GM21825 (cell line): ENCODE measurements around the gene PTPRU.
"Not testable (repeated sequence)": the region's sequence is repeated elsewhere in the genome, so short reads cannot be mapped to it uniquely, and the experiment has no call there.

Source experiments
- ATAC-seq: cut with Tn5 transposase; IDR thresholded peaks from one replicate; pipeline ENCODE4 v1.9.1; 2021; ENCODE audit warnings: mild to moderate bottlenecking, moderate library complexity; ENCODE audit not compliant: unreplicated experiment

Gene PTPRU

DNA sequence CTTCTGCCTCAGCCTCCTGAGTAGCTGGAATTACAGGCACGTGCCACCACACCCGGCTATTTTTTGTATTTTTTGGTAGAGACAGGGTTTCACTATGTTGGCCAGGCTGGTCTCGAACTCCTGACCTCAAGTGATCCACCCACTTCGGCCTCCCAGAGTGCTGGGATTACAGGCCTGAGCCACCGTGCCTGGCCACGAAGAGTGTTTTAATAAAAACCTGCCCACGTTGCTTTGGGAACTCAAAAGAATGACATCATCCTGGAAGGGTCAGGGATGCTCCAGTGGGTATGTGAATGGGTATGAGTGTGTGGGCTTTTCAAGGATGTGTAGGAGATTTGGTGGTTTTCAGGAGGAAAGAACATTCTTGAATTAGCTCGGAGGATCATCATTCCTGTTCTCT, 78.4 kb downstream of the PTPRU start:
- not testable (repeated sequence) for ATAC-seq

DNA sequence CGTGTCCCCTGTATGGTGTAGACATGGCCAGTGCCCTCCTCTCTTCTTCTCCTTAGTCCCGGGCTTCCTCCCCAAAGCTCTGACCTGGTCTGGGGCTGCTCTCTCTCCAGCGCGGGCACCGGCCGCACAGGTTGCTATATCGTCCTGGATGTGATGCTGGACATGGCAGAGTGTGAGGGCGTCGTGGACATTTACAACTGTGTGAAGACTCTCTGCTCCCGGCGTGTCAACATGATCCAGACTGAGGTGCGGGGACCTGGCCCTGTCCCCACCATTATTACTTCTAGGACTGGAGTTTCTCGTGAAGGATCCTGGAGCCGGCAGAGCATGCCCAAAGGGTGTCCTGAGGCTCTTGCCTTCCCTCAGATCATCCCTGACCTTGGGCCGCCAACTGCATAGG, 78.9 kb downstream of the PTPRU start:
- ATAC-seq, result no peak

DNA sequence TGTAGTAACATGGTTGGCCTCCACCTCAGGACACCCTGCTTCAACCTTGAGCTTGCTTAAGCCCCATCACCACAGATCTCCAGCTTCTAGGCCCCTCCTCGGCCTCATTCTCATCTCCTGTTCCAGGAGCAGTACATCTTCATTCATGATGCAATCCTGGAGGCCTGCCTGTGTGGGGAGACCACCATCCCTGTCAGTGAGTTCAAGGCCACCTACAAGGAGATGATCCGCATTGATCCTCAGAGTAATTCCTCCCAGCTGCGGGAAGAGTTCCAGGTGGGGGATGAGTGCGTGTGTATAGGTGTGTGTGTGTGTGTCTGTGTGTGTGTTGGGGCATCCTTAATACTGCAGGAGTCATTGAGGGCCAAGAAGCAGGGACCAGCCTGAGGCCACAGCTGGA, 79.6 kb downstream of the PTPRU start:
- ATAC-seq, result no peak

DNA sequence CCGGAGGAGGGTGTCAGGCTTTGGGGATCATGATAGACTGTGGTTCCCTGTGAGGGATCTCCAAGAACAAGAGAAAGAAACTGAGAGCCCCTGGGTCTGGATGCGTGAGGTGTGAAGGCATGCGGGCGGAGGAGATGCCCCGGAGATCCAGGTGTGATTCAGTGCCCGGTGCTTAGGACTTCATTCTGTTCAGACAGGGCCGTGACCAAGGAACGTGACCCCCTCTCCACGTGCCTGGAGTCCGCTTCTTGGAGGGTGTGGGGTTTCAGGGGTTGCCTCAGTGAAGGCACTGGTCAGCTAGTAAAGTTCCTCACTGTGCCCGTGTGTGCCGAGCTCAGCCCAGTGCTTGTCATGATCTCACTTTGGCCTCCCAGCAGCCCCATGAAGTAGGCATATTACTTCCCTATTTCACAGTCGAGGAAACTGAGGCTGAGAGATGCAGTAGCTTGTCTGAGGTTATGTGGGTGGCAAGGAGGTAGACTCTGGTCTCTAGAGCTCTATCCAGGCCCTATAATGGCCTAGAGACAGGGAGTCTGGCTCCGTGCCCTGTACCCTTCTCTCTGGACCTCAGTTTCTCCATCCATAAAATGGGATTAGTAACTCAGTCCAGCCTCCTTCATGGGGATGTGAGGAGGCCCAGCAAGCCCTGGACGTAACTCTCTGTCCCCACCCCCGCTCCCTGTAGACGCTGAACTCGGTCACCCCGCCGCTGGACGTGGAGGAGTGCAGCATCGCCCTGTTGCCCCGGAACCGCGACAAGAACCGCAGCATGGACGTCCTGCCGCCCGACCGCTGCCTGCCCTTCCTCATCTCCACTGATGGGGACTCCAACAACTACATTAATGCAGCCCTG, 81.0 kb downstream of the PTPRU start:
- no peak for ATAC-seq

DNA sequence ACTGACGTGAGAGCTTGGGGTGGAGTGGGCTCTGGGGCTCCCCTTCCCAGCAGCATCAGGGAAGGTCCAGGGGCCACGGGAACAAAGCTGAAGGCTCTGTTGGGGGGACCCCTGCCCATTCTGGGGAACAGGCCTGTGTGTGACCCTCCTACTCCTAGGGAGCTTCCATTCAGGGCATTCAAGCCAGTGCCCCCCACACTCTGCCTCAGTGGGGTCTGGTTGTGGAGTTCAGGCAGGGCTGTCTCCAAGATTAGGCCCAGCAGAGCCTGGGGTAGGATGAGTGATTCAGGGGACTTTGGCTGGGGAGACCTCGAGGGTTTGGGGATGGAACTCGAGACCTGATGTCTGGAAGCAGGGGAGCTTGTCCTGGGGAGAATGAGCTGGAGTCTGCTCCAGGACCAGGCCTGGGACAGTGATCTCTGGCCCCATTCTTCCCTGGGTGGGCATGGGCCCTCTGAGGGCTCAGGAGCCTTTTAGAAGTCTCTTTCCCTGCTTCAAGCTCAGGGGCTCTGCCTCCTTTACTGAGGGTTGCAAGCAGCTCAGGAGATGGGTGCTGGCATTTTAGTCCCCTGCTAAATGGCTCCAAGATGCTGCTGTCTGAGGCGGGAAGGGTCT, 81.7 kb downstream of the PTPRU start:
- ATAC-seq, result no peak

DNA sequence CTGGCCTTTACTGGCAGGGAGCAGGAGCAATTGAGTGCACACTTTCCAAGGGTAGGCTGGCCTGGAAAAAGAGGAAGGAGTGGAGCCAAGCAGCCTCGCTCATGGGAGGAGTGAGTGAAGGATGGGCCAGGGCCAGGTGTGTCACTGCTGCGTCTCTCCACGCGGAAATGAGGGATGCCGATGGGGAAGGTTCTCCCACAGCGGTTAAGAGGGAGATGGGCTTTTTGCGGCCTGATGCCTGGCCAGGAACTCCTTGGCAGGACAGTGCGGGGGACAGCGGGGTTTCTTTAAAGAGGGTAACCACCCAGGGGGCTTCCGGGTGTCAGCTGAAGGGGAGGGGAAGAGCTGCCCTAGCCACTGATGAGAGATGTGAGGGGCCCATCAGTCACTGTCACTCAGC, 82.4 kb downstream of the PTPRU start:
- ATAC-seq, result no peak

DNA sequence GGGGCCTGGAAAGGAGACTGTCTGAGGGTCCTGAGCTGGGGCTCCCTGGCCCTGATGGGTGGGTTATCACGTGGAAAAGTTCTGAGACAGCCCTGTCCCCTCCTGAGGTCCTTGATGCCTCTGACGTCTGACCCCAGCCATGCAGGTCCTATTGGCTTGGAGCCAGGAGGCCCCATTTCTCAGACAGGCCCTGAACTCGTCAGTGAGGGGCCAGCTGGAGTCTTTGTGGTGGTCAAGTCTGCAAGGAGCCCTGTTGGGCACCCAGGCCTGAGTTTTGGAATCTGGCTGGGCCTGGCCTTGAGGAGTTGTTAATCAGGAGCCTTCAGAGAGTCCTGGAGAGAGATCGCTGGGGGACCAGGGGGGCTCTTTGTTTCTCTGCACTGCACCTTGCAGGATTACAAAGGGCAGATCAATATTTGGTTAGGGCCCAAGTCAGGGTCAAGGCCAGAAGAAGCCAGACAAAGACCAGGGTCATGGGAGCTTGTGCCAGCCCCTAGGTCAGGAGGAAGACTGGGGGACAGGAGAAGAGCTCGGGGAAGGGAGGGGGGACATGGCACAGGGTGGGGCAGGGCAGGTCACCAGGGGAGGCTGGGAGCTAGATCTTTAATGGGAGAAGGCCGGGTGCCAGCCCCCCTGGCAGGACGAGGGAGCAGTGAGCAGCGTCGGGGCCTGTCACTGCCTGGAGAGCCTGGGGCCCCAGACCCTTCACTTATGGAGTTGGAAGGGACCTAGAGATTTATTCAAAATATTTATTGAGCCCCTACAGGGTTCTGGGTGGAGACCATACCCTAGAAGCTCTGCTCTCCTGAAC, 83.2 kb downstream of the PTPRU start:
- no peak for ATAC-seq

DNA sequence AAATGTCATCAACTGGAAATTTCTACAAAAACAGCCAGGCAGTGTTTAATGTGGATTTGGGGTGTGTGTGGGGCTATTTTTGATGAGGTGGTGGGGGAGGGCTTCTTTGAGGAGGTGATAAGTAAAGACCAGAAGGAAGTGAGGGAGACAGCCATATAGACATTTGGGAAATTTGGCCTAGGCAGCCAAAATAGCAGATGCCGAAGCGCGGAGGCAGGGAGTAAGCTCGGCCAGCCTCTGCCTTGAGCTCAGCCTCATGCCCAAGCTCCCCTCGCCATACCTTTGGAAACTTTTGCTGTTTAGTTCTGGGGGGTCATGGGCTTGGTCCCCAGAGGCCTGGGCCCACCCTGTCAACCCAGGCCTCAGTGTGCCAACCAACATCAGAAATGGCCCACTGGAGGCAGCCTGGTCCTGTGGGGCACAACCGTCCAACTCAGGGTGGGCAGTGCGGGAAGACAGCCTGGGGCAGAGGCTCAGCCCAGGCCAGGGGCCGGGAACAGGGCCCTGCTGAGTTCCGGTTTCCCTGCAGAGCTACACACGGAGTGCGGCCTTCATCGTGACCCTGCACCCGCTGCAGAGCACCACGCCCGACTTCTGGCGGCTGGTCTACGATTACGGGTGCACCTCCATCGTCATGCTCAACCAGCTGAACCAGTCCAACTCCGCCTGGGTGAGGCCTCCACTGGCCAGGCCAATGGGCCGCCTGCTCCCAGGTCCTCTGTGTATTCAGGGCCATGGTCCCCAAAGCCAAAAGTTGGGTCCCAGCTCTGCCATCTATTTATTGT, 84.0 kb downstream of the PTPRU start:
- ATAC-seq, result no peak

DNA sequence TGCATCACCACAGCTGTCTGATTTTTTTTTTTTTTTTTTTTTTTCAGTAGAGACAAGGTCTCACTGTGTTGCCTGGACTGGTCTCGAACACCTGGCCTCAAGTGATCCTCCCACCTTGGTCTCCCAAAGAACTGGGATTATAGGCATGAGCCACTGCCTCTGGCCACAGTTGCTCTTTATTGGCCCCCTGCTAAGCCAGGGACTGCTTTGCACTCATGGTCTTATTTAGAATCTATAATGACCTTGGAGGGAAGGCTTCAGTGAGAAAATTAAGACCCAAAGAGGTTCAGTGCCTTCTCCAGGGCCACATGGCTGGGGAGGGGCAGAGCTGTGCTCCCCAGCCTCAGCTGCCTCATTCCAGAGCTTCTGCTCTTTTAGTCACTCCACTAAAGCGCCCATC, 84.9 kb downstream of the PTPRU start:
- ATAC-seq, result no peak

DNA sequence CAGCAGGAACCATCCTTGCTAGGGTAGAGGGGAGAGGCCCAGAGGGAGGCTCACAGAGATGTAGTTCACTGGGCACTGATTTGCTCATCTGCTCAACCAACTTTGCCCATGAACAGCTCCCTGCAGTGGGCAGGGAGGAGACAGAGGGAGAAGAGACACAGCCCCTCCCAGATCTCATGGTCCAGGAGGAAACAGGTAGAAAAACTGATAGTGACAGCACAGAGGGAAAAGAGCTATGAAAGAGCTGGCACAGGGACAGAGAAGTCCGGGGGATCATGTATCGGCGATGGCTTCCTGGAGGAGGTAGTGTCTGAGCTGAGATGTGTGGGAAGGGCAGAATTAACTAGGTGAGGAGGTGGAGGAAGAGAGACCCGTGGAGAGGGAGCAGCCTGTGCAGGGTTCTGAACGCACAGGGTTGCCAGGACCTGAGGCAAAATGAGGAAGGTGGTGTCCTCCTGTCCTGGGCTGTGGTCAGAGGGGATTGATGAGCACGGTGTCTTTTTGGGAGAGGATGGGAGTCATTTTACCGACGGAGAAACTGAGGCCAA, 85.9 kb downstream of the PTPRU start:
- no peak for ATAC-seq

DNA sequence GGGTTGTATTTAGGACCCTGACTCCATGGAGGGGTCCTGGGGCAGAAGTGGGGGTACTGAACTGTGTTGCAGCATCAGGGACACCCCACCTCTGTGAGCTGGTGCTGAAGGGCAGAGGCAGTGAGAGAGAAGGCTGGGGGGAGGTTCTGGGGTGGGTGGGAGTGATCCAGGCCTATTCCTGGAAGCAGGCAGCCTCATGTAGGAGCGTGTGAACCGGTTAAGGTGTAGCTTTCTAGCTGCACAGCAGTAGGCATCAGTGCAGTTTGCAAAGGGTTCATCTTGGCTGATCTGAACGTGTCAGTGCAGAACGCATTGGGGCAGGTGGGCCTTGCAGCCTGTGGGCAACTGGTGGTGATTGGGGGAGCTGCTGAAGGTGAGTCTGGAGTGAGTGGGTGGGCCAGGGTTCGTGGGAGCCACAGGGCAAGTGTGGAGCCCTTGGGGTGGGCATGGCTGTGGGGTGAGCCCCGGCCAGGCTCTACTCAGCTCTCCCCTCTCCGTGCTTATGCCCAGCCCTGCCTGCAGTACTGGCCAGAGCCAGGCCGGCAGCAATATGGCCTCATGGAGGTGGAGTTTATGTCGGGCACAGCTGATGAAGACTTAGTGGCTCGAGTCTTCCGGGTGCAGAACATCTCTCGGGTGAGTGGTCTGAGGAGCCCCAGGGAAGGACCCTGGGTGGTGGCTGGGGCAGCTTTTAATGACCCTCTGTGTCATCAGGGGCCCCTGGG, 86.7 kb downstream of the PTPRU start:
- ATAC-seq, result no peak

DNA sequence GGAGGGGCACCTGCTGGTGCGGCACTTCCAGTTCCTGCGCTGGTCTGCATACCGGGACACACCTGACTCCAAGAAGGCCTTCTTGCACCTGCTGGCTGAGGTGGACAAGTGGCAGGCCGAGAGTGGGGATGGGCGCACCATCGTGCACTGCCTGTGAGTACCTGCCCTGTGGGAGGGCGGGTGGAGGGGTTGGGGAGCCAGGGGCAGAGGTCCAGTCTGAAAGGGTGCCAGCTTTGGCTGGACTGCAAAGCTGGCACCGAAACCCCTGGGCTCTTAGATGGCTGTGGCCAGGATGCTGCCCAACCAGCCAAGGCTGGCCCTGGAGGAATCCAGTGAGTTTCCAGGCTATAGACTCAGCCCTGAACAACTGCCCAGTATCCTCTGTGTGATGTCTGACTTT, 87.3 kb downstream of the PTPRU start:
- no peak for ATAC-seq

DNA sequence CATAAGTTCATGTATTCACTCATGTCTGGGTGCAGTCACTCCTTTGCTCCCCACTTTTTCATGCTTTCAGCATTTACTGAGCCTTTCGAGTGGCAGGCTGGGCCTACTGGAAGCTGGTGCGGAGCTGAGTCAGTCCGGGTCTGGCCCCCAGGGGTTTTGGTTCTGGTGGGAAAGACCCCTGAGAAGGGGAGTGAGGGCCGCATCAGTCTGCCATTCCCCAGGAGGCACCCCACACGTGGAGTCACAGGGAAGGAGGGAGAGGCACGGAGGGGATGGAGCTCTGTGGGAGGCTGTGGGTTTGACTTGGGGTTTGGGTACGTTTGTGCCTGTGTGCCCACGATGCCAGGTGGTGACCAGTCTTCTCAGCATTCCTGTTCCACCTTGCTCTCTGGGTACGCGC, 87.9 kb downstream of the PTPRU start:
- no peak for ATAC-seq

DNA sequence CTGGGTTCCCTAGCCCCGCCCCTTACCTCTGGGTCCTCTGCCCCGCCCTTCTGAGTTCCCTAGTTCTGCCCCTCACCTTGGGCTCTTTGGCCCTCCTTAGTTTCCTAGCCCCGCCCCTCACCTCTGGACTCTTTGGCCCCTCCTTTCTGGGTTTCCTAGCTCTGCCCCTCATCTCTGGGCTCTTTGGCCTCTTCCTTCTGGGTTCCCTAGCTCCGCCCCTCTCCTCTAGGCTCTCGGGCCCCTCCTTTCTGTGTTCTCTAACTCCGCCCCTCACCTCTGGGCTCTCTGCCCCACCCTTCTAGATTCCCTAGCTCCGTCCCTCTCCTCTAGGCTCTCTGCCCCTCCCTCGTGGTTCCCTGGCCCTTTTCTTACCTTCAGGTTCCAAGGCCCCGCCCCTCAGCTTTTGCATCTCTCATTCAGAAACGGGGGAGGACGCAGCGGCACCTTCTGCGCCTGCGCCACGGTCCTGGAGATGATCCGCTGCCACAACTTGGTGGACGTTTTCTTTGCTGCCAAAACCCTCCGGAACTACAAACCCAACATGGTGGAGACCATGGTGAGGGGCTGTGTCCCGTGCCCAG, 88.5 kb downstream of the PTPRU start:
- no peak for ATAC-seq

DNA sequence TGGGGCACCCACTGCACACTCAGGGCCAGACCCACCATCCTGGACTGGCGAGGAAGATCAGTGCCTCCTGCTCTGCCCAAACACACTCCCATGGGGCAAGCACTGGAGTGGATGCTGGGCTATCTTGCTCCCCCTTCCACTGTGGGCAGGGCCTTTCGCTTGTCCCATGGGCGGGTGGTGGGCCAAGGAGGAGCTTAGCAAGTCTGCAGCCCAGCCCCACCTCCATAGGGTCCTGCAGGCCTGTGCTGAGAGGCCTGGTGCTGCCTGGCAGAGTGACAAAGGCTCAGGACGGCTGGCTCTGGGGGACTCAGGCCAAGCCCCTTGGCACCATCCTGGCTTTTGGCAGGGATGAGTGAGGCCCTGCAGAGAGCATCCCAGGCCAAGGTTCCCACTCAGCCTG, 89.4 kb downstream of the PTPRU start:
- no peak for ATAC-seq

DNA sequence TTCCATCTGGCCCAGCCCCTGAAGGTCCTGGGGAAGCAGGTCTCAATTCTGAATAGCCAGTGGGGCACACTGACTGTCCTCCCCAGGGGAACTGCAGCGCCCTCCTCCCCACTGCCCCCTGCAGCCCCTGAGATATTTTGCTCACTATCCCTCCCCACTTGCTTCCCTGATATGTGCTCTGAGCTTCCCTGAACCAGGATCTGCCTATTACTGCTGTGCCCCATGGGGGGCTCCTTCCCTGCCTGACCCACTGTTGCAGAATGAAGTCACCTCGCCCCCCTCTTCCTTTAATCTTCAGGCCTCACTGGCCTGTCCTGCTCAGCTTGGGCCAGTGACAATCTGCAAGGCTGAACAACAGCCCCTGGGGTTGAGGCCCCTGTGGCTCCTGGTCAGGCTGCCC, 89.8 kb downstream of the PTPRU start:
- no peak for ATAC-seq

DNA sequence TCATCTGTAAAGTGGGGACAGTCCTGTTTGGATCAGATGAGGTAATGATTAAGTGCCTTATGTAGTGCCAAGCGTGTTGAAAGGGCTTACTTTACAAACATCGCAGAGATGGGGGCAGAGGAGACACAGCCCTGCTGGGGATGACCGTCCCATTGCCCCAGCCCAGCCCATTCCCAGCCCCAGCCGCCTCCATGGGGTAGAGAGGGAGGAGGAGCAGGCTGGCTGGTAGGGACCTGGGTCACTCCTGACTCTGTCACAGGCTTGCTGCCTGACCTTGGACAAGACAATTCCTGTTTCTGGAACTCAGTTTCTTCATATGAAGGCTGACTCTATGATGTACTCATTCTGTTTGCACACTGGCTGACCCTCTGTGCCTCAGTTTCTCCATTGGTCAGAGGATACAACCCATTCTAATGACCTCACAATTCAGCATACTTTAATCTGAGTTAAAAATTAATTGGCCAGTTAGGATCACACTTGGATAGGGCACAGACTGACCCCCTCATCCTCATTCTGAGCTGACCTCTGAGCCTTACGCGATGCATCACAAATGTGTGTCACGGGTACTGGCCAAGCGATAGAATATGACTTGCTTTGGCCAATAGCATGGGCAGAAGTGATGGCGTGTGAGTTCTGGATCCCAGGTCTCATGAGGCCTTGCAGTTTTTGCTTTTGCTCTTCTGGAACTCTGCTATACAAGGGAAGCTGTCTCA, 91.1 kb downstream of the PTPRU start:
- ATAC-seq, result no peak

DNA sequence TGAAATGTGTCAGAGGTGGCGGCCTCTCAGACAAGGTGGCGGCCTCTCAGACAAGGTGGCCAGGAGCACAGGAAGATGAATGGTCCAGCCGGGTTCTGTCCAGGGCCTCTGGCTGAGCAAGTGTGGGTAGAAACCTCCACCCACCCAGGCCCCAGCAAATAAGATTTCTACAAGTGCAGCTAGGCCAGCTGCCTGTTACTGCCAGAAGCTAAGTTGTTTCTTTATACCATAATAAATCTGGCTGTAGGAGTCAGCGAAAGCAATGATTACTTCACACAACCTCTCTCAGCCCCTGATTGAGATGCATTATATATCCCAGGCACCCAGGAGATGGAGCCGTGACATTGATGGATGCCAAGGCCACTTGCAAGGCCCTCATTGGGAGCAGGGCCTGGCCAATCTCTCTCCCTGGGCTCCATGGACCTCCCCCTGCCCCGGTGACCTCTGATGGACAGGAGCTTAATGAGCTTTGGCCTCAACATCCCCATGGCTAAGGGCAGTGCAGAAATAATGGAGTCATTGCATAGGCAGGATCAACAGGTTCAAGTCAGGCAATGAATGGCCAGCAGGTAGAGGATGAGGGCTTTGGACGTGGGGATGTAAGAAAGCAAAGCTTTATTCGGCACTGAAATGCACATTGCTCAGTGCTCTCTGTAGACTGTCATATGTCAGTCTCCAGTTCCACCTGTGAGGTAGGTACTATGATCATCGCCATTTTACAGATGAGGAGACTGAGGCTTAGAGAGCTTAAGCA, 92.9 kb downstream of the PTPRU start:
- no peak for ATAC-seq
